Mesothelial cell of epicardium (in vitro differentiated cells): ENCODE measurements around the gene KDELR3. TPM values are rescaled to one million over a fixed set of nuclear protein-coding genes. Genes with fewer than 3 reads are reported as not detected.

Experiments used
- DNase-seq, 2 experiments: peaks; one replicate each; pipeline ENCODE4 v3.0.0; 2021; ENCODE audit warnings: low spot score in 2 of 2; ENCODE audit not compliant: unreplicated experiment in 2 of 2
- H3K27ac Mint-ChIP-seq: 2 replicates; pipeline ENCODE4 v1.8.0; 2021; ENCODE audit warnings: mixed read lengths
- H3K27me3 Mint-ChIP-seq: 2 replicates; pipeline ENCODE4 v1.8.0; 2021; ENCODE audit warnings: low read depth, mixed read lengths
- H3K36me3 Mint-ChIP-seq: 2 replicates; pipeline ENCODE4 v1.8.0; 2021; ENCODE audit warnings: mixed read lengths
- H3K4me1 Mint-ChIP-seq: 2 replicates; pipeline ENCODE4 v1.8.0; 2021; ENCODE audit warnings: mixed read lengths
- H3K4me3 Mint-ChIP-seq: 2 replicates; pipeline ENCODE4 v1.8.0; 2021; ENCODE audit warnings: mild to moderate bottlenecking, moderate library complexity, mixed read lengths
- H3K9me3 Mint-ChIP-seq: 2 replicates; pipeline ENCODE4 v1.8.0; 2021; ENCODE audit warnings: mixed read lengths
- CTCF ChIP-seq: fragments of 200-600 bp; sonication (generic); IDR thresholded peaks from one replicate; pipeline ENCODE4 v1.5.0; 2021; ENCODE audit warnings: antibody characterized with exemption; ENCODE audit not compliant: unreplicated experiment
- total RNA-seq: library from RNA; stranded (reverse); gene quantifications from 3 replicates; pipeline ENCODE4 v1.2.1, GENCODE V29; 2021

KDELR3 gene
- total RNA-seq, 1 donor from 2014 or later = 14.5 TPM

GRCh38 chr22:38433871-38434270, 34.0 kb upstream of the KDELR3 start:
- no peak for TF ChIP-seq CTCF
- H3K9me3 Mint-ChIP-seq = no peaks in the 10 kb centered on the region
- no peak overlapping the region for H3K4me3 Mint-ChIP-seq
- peaks cover 3% of the 10 kb centered on the region for H3K4me1 Mint-ChIP-seq
- DNase-seq = no peak
- no peaks in the 10 kb centered on the region for H3K27me3 Mint-ChIP-seq
- H3K27ac Mint-ChIP-seq = no peak overlapping the region
- H3K36me3 Mint-ChIP-seq = no peaks in the 10 kb centered on the region

GRCh38 chr22:38435010-38435409, 32.9 kb upstream of the KDELR3 start:
- TF ChIP-seq CTCF = no peak
- H3K4me3 Mint-ChIP-seq = no peak overlapping the region
- H3K27me3 Mint-ChIP-seq = no peaks in the 10 kb centered on the region
- H3K27ac Mint-ChIP-seq = no peak overlapping the region
- no peaks in the 10 kb centered on the region for H3K36me3 Mint-ChIP-seq
- no peaks in the 10 kb centered on the region for H3K4me1 Mint-ChIP-seq
- no peaks in the 10 kb centered on the region for H3K9me3 Mint-ChIP-seq
- DNase-seq = no peak

- H3K27me3 Mint-ChIP-seq = peaks cover 4% of the 10 kb centered on the region
- no peak overlapping the region for H3K27ac Mint-ChIP-seq
- no peaks in the 10 kb centered on the region for H3K9me3 Mint-ChIP-seq
- no peak for TF ChIP-seq CTCF
- no peak for DNase-seq
- H3K4me1 Mint-ChIP-seq = no peaks in the 10 kb centered on the region
- no peak overlapping the region for H3K4me3 Mint-ChIP-seq
- H3K36me3 Mint-ChIP-seq = no peaks in the 10 kb centered on the region
Observed at GRCh38 chr22:38435965-38436364, 31.9 kb upstream of the KDELR3 start.

GRCh38 chr22:38436629-38437395, 31.1 kb upstream of the KDELR3 start:
- Mint-ChIP-seq H3K27me3 (peaks cover 4% of the 10 kb centered on the region), H3K36me3 (no peaks in the 10 kb centered on the region), H3K9me3 (no peaks in the 10 kb centered on the region), H3K4me1 (no peaks in the 10 kb centered on the region), H3K4me3 (no peak overlapping the region), H3K27ac (no peak overlapping the region)
- no peak for TF ChIP-seq CTCF
- no peak for DNase-seq

- no peaks in the 10 kb centered on the region for H3K36me3 Mint-ChIP-seq
- H3K9me3 Mint-ChIP-seq = no peaks in the 10 kb centered on the region
- peaks cover 4% of the 10 kb centered on the region for H3K27me3 Mint-ChIP-seq
- no peaks in the 10 kb centered on the region for H3K4me1 Mint-ChIP-seq
- TF ChIP-seq CTCF = no peak
- no peak overlapping the region for H3K27ac Mint-ChIP-seq
- DNase-seq = no peak
- H3K4me3 Mint-ChIP-seq = no peak overlapping the region
Observed at GRCh38 chr22:38437416-38437815, 30.5 kb upstream of the KDELR3 start.
